GM19467 (cell line): ENCODE results near the gene SPATA9.
"Not testable (repeated sequence)": the region's sequence is repeated elsewhere in the genome, so short reads cannot be mapped to it uniquely, and the experiment has no call there.

Source experiments
- ATAC-seq: cut with Tn5 transposase; IDR thresholded peaks from one replicate; pipeline ENCODE4 v1.9.1; 2021; ENCODE audit warnings: mild to moderate bottlenecking, moderate library complexity; ENCODE audit not compliant: unreplicated experiment

Gene SPATA9

GRCh38 chr5:95718203-95718602, 35.4 kb upstream of the SPATA9 start:
- peak; percentile 85 for ATAC-seq

- no peak for ATAC-seq
Measured at GRCh38 chr5:95717439-95717838, 34.6 kb upstream of the SPATA9 start.

GRCh38 chr5:95715799-95716461, 33.1 kb upstream of the SPATA9 start:
- ATAC-seq, result no peak

- ATAC-seq, result no peak
Measured at GRCh38 chr5:95713960-95714710, 31.3 kb upstream of the SPATA9 start.

- not testable (repeated sequence) for ATAC-seq
Measured at GRCh38 chr5:95713246-95713645, 30.5 kb upstream of the SPATA9 start.

GRCh38 chr5:95712347-95712958, 29.7 kb upstream of the SPATA9 start:
- no peak for ATAC-seq

- ATAC-seq, result no peak
Measured at GRCh38 chr5:95711501-95712346, 28.9 kb upstream of the SPATA9 start.

GRCh38 chr5:95710651-95711500, 28.1 kb upstream of the SPATA9 start:
- ATAC-seq, result not testable (repeated sequence)

GRCh38 chr5:95709967-95710650, 27.3 kb upstream of the SPATA9 start:
- ATAC-seq, result no peak

- no peak for ATAC-seq
Measured at GRCh38 chr5:95708876-95709275, 26.1 kb upstream of the SPATA9 start.

GRCh38 chr5:95707534-95708188, 24.9 kb upstream of the SPATA9 start:
- not testable (repeated sequence) for ATAC-seq

- ATAC-seq, result no peak
Measured at GRCh38 chr5:95707055-95707454, 24.3 kb upstream of the SPATA9 start.

- ATAC-seq, result not testable (repeated sequence)
Measured at GRCh38 chr5:95706196-95706595, 23.4 kb upstream of the SPATA9 start.

- no peak for ATAC-seq
Measured at GRCh38 chr5:95704150-95704549, 21.4 kb upstream of the SPATA9 start.

GRCh38 chr5:95701074-95701473, 18.3 kb upstream of the SPATA9 start:
- no peak for ATAC-seq

GRCh38 chr5:95699337-95699736, 16.5 kb upstream of the SPATA9 start:
- ATAC-seq, result no peak

GRCh38 chr5:95697781-95698681, 15.2 kb upstream of the SPATA9 start:
- ATAC-seq, result no peak

GRCh38 chr5:95690333-95690732, 7.5 kb upstream of the SPATA9 start:
- no peak for ATAC-seq
